ENCODE data around the gene POLR2L.

DNA sequence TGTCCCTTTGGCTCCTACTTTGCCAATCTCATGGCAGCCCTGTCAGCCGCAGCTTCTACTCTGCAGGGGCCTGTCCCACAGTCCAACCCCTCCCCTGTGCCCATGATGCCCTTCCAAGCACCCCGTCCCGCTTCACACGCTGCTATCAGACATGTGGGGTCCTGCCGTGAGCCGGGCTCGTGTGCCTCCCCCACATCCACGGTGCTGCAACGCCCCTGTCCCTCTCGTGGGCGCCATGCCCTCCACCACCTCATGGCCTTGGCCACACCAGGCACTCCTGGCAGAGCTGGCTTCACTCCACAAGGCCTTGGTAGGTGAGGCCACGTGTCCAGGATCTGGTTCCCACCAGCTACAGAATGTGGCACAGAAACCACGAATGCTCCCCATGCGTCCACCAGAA is 45.3 kb upstream of the POLR2L start:
- TF ChIP-seq, protein P1, sequence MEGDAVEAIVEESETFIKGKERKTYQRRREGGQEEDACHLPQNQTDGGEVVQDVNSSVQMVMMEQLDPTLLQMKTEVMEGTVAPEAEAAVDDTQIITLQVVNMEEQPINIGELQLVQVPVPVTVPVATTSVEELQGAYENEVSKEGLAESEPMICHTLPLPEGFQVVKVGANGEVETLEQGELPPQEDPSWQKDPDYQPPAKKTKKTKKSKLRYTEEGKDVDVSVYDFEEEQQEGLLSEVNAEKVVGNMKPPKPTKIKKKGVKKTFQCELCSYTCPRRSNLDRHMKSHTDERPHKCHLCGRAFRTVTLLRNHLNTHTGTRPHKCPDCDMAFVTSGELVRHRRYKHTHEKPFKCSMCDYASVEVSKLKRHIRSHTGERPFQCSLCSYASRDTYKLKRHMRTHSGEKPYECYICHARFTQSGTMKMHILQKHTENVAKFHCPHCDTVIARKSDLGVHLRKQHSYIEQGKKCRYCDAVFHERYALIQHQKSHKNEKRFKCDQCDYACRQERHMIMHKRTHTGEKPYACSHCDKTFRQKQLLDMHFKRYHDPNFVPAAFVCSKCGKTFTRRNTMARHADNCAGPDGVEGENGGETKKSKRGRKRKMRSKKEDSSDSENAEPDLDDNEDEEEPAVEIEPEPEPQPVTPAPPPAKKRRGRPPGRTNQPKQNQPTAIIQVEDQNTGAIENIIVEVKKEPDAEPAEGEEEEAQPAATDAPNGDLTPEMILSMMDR (IDR thresholded peaks at IDR 0.05; ENCODE audit: low read depth, low read length, poor library complexity, severe bottlenecking) = no peak
- TF ChIP-seq EZH2phosphoT487 (IDR thresholded peaks at IDR 0.05; ENCODE audit: borderline replicate concordance, low read length) = no peak

Measured in DOHH2 (cell line).